HG03060 (cell line): Measurements from ENCODE around the gene CLCN7.
"Not testable (repeated sequence)": the region's sequence is repeated elsewhere in the genome, so short reads cannot be mapped to it uniquely, and the experiment has no call there.

Experiments
- ATAC-seq: cut with Tn5 transposase; IDR thresholded peaks from one replicate; pipeline ENCODE4 v1.9.1; 2021; ENCODE audit warnings: low read depth, moderate number of reproducible peaks; ENCODE audit not compliant: unreplicated experiment

Gene CLCN7

DNA sequence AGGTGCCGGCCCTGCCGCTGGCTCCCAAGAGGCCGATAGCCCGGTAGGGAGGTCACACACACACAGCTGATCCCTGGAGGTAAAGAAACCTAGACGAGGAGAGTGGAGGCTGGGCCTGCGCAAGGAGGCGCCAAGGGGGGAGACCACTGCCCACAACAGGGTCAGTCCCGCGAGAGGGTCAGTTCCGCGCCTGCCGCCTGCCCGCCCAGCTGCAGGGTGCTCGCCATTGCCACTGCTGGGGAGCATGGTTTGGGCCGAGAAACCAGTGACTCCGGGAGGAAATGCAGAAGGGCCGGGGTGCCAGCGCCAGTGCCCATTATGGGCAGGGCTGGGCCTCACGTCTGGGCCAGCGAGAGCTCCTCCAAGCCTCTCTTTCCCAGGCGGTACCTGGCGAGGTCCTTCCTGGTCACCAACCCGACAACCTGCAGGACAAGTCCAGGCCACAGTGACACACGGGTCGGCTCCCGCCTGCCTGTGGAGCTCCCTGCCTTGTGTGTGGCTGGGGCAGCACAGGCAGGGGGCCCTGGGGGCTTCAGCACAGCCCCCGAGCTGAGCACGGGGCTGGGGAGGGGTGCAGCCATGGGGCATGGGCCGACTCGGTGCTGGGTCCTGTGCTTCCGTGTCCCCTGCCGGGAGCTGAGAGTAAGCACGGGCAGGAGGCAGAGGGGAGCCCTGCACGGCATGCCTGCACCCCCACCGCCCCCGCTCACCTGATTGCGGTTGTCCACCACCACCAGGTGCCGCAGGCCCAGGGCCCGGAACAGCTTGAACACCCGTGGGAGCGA lies 28.3 kb downstream of the CLCN7 start:
- ATAC-seq, result no peak

DNA sequence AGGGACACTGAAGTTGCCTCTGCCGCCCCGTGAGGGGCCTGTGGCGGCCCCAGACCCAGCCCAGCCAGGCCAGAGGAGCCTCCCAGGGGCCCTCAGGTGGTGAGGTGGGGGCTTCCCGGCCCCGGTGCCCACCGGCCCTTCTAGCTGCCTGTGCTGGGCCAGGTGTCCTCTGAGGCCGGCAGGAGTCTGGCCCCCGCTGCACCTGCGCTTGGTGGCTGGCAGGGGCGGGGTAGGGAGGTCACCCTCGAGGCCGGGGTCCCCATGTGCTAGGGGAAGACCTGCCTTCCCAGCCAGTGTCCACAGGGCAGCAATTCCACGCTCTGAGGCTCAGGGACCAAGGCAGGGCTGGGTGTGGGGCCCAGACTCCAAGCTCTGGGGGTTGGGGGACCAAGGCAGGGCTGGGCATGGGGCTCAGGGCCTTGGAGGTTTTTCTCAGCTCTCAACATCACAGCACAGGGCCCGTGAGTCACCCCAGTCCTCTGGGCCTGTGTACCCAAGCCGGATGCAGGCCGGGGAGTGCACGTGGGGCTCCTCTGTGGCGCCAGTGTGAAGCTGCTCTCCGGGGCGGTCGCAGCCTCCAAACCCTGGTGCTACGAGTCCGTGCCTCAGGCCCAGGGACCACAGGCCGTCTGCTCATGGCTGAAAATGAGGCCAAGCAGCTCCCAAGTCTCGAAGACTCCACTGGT lies 29.2 kb downstream of the CLCN7 start:
- no peak for ATAC-seq

- ATAC-seq, result no peak
Measured at GRCh38 chr16:1444730-1445517, 29.9 kb downstream of the CLCN7 start.

GRCh38 chr16:1443980-1444729 lies 30.7 kb downstream of the CLCN7 start, which contains the start of gene CCDC154:
Gene CCDC154 (minus strand): TSS chr16:1444556. CDS start chr16:1444322, 234 bp downstream.
- ATAC-seq, result no peak

DNA sequence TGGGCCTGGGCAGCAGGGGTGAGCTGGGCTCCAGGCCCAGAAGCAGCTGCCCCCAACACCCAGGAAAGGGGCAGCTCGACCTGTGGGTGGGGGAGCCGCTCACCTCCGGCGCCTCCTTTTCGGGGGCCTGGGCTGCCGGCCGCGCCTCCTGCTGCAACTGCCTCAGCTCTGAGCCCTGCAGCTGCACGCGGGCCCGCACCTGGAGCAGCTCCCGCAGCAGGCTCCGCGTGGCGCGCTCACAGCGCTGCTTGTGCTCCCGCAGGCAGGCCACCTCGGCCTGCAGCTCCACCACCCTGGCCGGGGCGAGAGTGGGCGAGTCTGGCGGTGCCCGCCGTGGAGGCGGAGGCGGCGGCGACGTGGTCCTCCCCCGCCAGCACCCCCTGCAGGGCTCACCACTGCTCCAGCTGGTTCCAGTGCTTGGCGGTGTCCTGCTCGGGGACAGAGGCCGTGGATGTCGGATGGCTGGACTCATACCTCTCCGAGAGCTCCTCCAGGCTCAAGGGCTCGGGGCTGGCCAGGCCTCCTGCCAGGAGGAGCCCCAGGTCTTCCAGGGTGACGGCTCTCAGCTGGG lies 31.3 kb downstream of the CLCN7 start:
- ATAC-seq, result no peak

DNA sequence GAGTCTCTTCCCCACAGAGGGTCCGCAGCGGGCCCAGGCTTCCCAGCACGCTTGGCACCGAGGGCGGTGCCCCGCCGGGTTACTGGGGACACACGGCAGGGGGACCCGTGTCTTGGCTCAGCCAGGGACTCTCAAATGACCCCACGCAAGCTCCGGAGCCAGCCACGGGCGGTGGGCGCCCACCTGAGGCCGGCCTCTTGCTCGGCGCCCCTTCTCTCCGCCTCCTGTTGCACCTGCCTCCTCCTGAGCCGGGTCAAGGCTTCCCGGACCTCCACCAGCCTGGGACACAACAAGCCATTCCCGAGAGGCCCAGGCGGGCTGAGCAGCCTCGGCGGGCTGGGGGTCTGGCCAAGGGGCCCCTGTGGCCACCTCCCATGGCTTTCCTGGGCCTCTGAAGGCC lies 32.1 kb downstream of the CLCN7 start:
- no peak for ATAC-seq

DNA sequence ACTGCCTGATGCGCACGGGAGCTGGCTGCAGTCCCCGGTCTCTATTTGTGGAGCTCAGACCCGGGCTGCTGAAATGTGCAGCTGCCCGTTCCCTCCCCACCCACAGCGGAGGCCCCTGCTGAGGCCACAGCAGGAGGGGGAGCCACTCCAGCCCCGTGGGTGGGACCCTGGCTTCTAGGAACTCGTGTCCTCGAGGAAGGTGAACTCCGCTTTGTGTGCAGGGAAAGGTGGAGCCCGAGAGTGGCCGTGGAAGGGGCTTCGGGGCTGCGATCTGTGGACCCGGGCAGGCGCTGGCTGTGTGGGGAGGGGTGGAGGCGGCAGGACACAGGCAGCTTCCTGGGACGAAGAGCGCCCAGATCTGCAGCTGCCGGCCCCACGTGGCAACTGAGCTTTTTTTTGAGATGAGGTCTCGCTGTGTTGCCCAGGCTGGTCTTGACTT lies 33.4 kb downstream of the CLCN7 start:
- ATAC-seq, result no peak

DNA sequence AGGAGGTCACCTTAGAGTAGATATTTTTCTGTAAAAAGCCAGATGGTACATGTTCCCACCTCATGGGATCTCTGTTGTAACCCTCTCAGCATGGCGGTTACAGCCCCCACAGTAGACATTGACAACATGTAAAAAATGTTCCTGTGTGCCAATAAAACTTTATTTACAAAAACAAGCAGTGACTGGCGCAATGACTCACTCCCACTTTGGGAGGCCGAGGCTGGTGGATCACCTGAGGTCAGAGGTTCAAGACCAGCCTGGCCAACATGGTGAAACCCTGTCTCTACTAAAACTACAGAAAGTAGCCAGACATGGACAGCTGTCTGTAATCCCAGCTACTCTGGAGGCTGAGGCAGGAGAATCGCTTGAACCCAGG lies 35.1 kb downstream of the CLCN7 start:
- ATAC-seq, result not testable (repeated sequence)

DNA sequence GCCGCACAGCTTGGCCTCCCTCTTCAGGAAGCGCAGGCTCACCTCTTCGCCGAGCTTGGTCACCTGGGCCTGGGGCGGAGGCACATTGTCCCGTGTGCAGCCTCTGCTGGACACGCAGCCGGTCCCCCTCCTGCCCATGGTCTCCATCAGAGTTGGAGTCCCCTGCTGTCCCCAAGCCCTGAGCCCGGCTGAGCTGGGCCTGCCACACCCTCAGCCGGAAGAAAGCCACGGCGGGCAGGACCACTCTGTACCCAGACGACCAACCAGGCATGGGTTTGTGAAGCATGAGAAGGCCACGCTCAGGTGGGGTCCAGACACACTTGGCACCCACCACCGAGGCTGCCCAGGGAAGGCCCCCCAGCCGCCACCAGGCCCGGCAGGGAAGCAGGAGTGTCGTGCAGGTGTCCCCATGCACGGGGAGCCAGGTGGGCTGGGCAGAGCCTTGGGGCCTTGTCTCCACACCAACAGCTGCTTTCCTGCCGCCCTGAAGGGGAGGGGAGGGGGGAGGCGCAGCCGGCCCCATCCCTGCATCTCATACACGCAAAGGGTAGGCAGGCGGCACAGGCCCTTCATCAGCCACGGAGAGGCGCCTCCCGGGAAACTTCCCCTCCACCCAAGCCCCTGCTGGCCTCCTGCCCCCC lies 35.6 kb downstream of the CLCN7 start:
- no peak for ATAC-seq

DNA sequence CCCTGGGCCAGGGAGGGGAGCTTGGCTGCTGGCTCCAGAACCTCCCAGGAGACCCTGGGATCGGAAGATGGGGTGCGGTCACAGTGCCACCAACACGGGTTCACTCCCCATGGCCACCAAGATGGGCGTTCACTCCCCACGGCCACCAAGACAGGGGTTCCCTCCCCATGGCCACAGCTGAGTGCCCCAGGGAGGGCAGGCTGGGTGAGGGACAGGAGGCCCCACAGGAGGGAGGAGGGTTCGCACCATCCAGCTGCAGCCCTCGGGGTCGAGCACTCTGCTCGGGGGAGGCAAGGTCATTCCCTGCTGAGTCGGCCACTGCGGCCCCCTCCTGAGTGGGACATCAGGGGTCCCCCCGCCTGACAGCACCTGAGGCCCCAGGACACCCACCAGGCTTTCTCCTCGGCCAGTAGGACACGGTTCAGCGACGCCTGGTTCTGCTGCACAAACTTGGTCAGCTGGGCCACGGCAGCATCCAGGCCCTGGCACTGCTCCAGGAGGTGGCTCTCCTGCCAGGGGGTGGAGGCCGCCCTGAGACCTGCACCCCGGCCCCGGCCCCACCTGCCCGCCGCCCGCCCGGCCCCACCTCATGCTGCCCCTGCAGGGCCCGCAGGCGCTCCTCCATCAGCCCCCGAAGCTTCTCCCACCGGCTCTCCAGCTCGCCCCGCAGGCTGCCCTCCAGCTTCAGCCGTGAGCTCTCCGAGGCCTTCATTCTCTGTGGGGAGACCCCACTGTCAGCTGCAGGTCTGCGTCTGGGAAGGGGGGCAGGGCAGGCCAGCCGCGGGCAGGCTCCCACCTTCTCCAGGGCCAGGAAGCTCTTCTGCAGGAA lies 36.4 kb downstream of the CLCN7 start:
- no peak for ATAC-seq

DNA sequence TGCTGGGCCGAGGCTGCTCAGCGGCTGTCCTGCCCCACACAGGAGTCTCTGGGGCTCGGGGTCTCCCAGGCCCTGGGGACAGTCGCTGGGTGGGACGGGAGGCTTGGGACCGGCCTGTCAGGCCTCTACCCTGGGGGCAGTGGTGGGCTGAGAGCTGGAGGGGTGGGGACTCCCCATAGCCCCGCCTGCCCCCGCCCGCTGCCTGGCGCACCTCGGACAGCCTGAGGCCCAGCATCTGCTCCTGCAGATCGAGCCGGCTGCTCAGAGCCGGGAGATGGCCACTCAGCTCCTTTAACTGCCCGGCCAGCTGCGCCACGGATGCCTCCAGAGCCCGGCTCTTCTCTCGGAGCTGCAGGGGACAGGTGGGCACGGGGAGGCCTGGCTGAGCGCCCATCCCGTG lies 37.2 kb downstream of the CLCN7 start:
- no peak for ATAC-seq

DNA sequence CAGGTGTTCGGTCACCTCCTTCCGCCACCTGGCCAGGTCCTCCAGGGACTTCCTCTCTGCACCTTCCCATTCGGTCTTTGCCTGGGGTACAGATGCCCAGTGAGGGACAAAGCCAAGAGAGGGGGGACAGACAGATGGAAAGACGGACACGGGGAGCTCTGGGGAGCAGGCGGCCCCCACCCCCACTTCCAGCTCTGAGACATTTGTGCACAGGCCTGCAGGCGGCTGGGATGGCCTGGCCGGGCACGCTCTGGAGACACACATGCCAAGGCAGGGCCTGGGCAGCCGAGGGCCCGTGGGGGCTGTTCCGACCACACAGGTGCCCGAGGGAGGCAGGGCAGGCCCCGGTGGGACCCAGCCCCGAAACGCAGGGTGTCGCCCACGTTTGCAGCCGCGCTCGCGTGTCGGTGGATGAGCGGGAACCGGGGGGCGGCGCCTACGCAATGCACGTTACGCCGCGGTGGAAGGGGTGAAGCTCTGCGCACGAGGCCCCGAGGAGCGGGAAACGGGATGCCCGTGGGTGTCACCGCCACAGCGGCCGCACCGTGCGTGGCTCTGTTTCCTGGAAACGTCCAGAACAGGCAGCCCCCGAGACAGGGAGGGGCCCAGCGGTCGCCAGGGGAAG lies 38.0 kb downstream of the CLCN7 start:
- ATAC-seq, result no peak

GRCh38 chr16:1435921-1436697 lies 38.7 kb downstream of the CLCN7 start:
- no peak for ATAC-seq

GRCh38 chr16:1434644-1435592 lies 39.9 kb downstream of the CLCN7 start:
- ATAC-seq, result no peak

DNA sequence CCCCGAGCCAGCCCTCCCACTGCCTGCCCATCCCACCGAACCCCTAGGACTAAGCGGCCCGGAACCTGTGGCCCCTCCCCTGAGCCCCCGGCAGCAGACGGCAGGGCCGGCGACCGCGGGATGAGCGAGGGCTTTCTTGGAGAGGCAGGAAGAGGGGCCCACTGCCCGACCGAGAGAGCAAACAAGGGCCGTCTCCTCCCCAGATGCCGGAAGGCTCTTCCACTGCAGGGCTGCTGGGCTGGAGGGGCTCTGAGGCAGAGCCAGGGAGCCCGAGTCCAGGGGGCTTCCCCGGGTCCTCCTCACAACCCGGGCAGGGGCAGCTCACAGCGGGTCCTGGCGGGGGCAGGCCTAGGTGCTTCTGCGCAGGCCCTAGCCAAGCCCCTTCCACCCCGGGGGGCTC lies 41.1 kb downstream of the CLCN7 start:
- ATAC-seq, result no peak

GRCh38 chr16:1433263-1433560 lies 41.6 kb downstream of the CLCN7 start:
- ATAC-seq, result no peak
